IMR-90 (cell line): ENCODE measurements around the gene RABGEF1. TPM values are rescaled to one million over a fixed set of nuclear protein-coding genes. Genes with fewer than 3 reads are reported as not detected.

Experiments
- ATAC-seq: fragments of 200-7000 bp; cut with Tn5 transposase; 2 replicates; pipeline ENCODE4 v1.9.1; 2020; ENCODE audit warnings: low read depth, mild to moderate bottlenecking, moderate library complexity
- BruUV-seq: library from RNA; stranded (reverse); fragments of 400-500 nt; replicated peaks from 2 replicates; lab custom pipeline; 2021; lab: Mats Ljungman, UMichigan
- CTCF ChIA-PET: fragments of 300-600 bp; formaldehyde crosslinking; extraction: SDS; loops from one replicate; lab custom pipeline; 2021; ENCODE audit warnings: antibody characterized with exemption; lab: Yijun Ruan, JAX
- POLR2A ChIA-PET: fragments of 300-600 bp; sonication (Branson Sonifier 250); formaldehyde crosslinking; loops from one replicate; lab custom pipeline; 2022; ENCODE audit warnings: antibody characterized with exemption; ENCODE audit not compliant: unreplicated experiment; lab: Charles Lee
- DNase-seq: peaks from one replicate; pipeline ENCODE4 v3.0.0; 2013
- H2AFZ ChIP-seq: replicated peaks from 2 replicates; pipeline ENCODE3; 2013; ENCODE audit warnings: low read length, mild to moderate bottlenecking; ENCODE audit not compliant: poor library complexity
- H2AK5ac ChIP-seq: 2 replicates; pipeline ENCODE4 v1.6.1; 2013; ENCODE audit warnings: low read depth, low read length, inconsistent platforms
- H2AK9ac ChIP-seq: replicated peaks from 2 replicates; pipeline ENCODE3; 2013; ENCODE audit warnings: mild to moderate bottlenecking, low read depth, low read length, moderate library complexity; ENCODE audit not compliant: poor library complexity
- H2BK120ac ChIP-seq: 2 replicates; pipeline ENCODE4 v1.6.1; 2013; ENCODE audit warnings: low read depth, low read length, inconsistent platforms
- H2BK15ac ChIP-seq: 3 replicates; pipeline ENCODE4 v1.6.1; 2013; ENCODE audit warnings: low read depth, low read length, inconsistent platforms
- H2BK20ac ChIP-seq: 2 replicates; pipeline ENCODE4 v1.6.1; 2013; ENCODE audit warnings: low read depth, mild to moderate bottlenecking, inconsistent platforms, low read length, moderate library complexity
- H2BK5ac ChIP-seq: 2 replicates; pipeline ENCODE4 v1.6.1; 2013; ENCODE audit warnings: mild to moderate bottlenecking, low read depth, low read length, inconsistent platforms; ENCODE audit not compliant: poor library complexity, severe bottlenecking
- H3K14ac ChIP-seq: replicated peaks from 2 replicates; pipeline ENCODE4 v1.6.1; 2013; ENCODE audit warnings: low read depth, low read length, inconsistent platforms
- H3K18ac ChIP-seq: 2 replicates; pipeline ENCODE4 v1.6.1; 2013; ENCODE audit warnings: low read depth, low read length, control low read depth
- H3K23ac ChIP-seq: 2 replicates; pipeline ENCODE4 v1.6.1; 2013; ENCODE audit warnings: low read depth, low read length, inconsistent platforms
- H3K27ac ChIP-seq: 2 replicates; pipeline ENCODE4 v1.5.1; 2013; ENCODE audit warnings: mild to moderate bottlenecking, control low read depth, low read length; ENCODE audit not compliant: insufficient read depth
- H3K27me3 ChIP-seq: 2 replicates; pipeline ENCODE4 v1.6.1; 2013; ENCODE audit warnings: low read length; ENCODE audit not compliant: control insufficient read depth, insufficient read depth
- H3K36me3 ChIP-seq: 2 replicates; pipeline ENCODE4 v1.6.1; 2013; ENCODE audit warnings: low read length, mixed read lengths; ENCODE audit not compliant: control insufficient read depth, insufficient read depth
- H3K4ac ChIP-seq: 2 replicates; pipeline ENCODE4 v1.6.1; 2013; ENCODE audit warnings: low read depth, low read length, inconsistent platforms
- H3K4me1 ChIP-seq: 2 replicates; pipeline ENCODE4 v1.6.1; 2013; ENCODE audit warnings: low read length, mixed read lengths; ENCODE audit not compliant: control insufficient read depth, insufficient read depth
- H3K4me2 ChIP-seq: 2 replicates; pipeline ENCODE4 v1.6.1; 2013; ENCODE audit warnings: low read depth, mild to moderate bottlenecking, control low read depth, low read length, moderate library complexity
- H3K4me3 ChIP-seq: 2 replicates; pipeline ENCODE4 v1.5.1; 2013; ENCODE audit warnings: low read depth, mild to moderate bottlenecking, control low read depth, low read length, moderate library complexity; ENCODE audit not compliant: insufficient read depth
- H3K56ac ChIP-seq: 2 replicates; pipeline ENCODE4 v1.6.1; 2013; ENCODE audit warnings: low read length, inconsistent platforms; ENCODE audit not compliant: insufficient read depth; ENCODE audit errors: extremely low read depth
- H3K79me1 ChIP-seq, 2 experiments: 2 replicates each; pipeline ENCODE4 v1.6.1; 2013; ENCODE audit warnings: low read length in 2 of 2, inconsistent platforms in 1 of 2, low read depth in 1 of 2
- H3K9ac ChIP-seq: 2 replicates; pipeline ENCODE4 v1.6.1; 2013; ENCODE audit warnings: low read depth, low read length, control low read depth
- H3K9me1 ChIP-seq: 2 replicates; pipeline ENCODE4 v1.6.1; 2013; ENCODE audit warnings: low read length, inconsistent platforms; ENCODE audit not compliant: insufficient read depth
- H3K9me3 ChIP-seq: 2 replicates; pipeline ENCODE4 v1.6.1; 2013; ENCODE audit warnings: low read length; ENCODE audit not compliant: control insufficient read depth, insufficient read depth
- H4K20me1 ChIP-seq: 2 replicates; pipeline ENCODE4 v1.6.1; 2013; ENCODE audit warnings: low read length, inconsistent platforms; ENCODE audit not compliant: insufficient read depth
- H4K5ac ChIP-seq: 2 replicates; pipeline ENCODE4 v1.6.1; 2013; ENCODE audit warnings: mild to moderate bottlenecking, low read depth, low read length, control low read depth
- H4K8ac ChIP-seq, 2 experiments: 2 replicates each; pipeline ENCODE4 v1.6.1; 2013; ENCODE audit warnings: low read depth in 2 of 2, low read length in 2 of 2, control low read depth in 1 of 2, inconsistent platforms in 1 of 2
- H4K91ac ChIP-seq: 2 replicates; pipeline ENCODE4 v1.6.1; 2013; ENCODE audit warnings: low read depth, low read length, inconsistent platforms; ENCODE audit not compliant: insufficient read depth
- BHLHE40 ChIP-seq: fragments of 150-350 bp; IDR thresholded peaks from 2 replicates; pipeline ENCODE4 v1.6.1; 2016; ENCODE audit warnings: mild to moderate bottlenecking, low read depth, low read length
- MAZ ChIP-seq: IDR thresholded peaks from 2 replicates; pipeline ENCODE4 v1.6.1; 2012; ENCODE audit warnings: low read depth, mild to moderate bottlenecking, low read length, improper control_type of control experiment, moderate library complexity, borderline replicate concordance
- POLR2A ChIP-seq: IDR thresholded peaks from 2 replicates; pipeline ENCODE4 v1.6.1; 2012; ENCODE audit warnings: mild to moderate bottlenecking, low read depth, low read length
- RAD21 ChIP-seq: IDR thresholded peaks from 2 replicates; pipeline ENCODE4 v1.6.1; 2012; ENCODE audit warnings: low read length, improper control_type of control experiment
- whole genome bisulfite sequencing, 2 experiments: methylation state at CpG; one replicate each; pipeline versions ENCODE4 v1.1.5 to v1.1.7; 2013; ENCODE audit warnings: missing lambda C conversion rate in 2 of 2; ENCODE audit not compliant: insufficient read length in 1 of 2; ENCODE audit errors: extremely low coverage in 2 of 2; 5-methylcytosine and 5-hydroxymethylcytosine counted together
- dilution Hi-C: fragments of 300-500 bp; cut with HindIII; formaldehyde crosslinking; loops from one replicate; pipeline ENCODE4 v1.14.3; 2018; ENCODE audit warnings: low sequenced_read_pairs; ENCODE audit not compliant: unreplicated experiment
- in situ Hi-C: fragments of 300-500 bp; cut with MboI; formaldehyde crosslinking; loops from 3 replicates; pipeline ENCODE4 v1.14.3; 2019; ENCODE audit warnings: low sequenced_read_pairs, inconsistent platforms, mixed read lengths
- intact Hi-C: fragments of 100-400 bp; cut with micrococcal nuclease; formaldehyde crosslinking; loops from 2 replicates; pipeline ENCODE4 v1.10.0; 2022
- polyA plus RNA-seq, 3 experiments: library from polyadenylated mRNA; depleted of rRNA; stranded (reverse); fragments of >200 nt; gene quantifications; 2 replicates each; pipeline ENCODE4 v1.2.3, GENCODE V29; 2012; ENCODE audit warnings: low replicate concordance in 1 of 3
- total RNA-seq: library from RNA; depleted of rRNA; stranded (reverse); fragments of >200 nt; gene quantifications from 2 replicates; pipeline ENCODE4 v1.2.3, GENCODE V29; 2012

The RABGEF1 gene
- total and polyA plus RNA-seq, 2 of the 4 experiments (the other 2 are of a cell fraction) = 34.9 to 56.6 TPM

- no peak overlapping the region for H2BK15ac ChIP-seq
- no peak overlapping the region for H3K18ac ChIP-seq
- in situ Hi-C loops (no loop called here), intact Hi-C loops (no loop called here), dilution Hi-C loops (no loop called here)
- no peak overlapping the region for H3K27ac ChIP-seq
- POLR2A ChIA-PET = no interaction called here
- BruUV-seq = no TSS peak
- no peaks in the 10 kb centered on the region for H3K4me1 ChIP-seq
- no peak overlapping the region for H2AFZ ChIP-seq
- no peak overlapping the region for H4K91ac ChIP-seq
- no peak overlapping the region for H3K4me3 ChIP-seq
- DNase-seq = no peak
- no peak overlapping the region for H3K14ac ChIP-seq
- H3K79me1 ChIP-seq = peaks cover 25 to 47% of the 10 kb centered on the region in 2 experiments
- H3K9me1 ChIP-seq = peaks cover 2% of the 10 kb centered on the region; the same call in 1 of the 2 replicates
- H2BK20ac ChIP-seq = no peak overlapping the region
- WGBS, 2 experiments = no CpG with 5 or more reads among the region's 3 CpGs
- H3K36me3 ChIP-seq = peaks cover 37% of the 10 kb centered on the region
- CTCF ChIA-PET = no interaction called here
- H3K4me2 ChIP-seq = no peak overlapping the region
- no peak overlapping the region for H3K56ac ChIP-seq
- no peak overlapping the region for H2BK120ac ChIP-seq
- H3K4ac ChIP-seq = no peak overlapping the region
- H4K8ac ChIP-seq = no peak overlapping the region
- no peak overlapping the region for H3K9ac ChIP-seq
- TF ChIP-seq RAD21 (no peak), MAZ (no peak), BHLHE40 (no peak), POLR2A (no peak)
- H4K5ac ChIP-seq = no peak overlapping the region
- no peaks in the 10 kb centered on the region for H3K9me3 ChIP-seq
- H2AK5ac ChIP-seq = no peak overlapping the region
- H3K27me3 ChIP-seq = no peaks in the 10 kb centered on the region
- peaks cover 3% of the 10 kb centered on the region; the same call in 1 of the 2 replicates for H4K20me1 ChIP-seq
- no peak overlapping the region for H2AK9ac ChIP-seq
- no peak overlapping the region for H3K23ac ChIP-seq
- no peak overlapping the region for H2BK5ac ChIP-seq
- ATAC-seq = no peak
Observed at GRCh38 chr7:66790725-66791124, 50.2 kb downstream of the RABGEF1 start.
